ENCODE data around the gene NRTN. TPM values are rescaled to one million over a fixed set of nuclear protein-coding genes. Genes with fewer than 3 reads are reported as not detected.

Gene NRTN
- total RNA-seq, 1 experiment from 2014 or later: 8.7 TPM

GRCh38 chr19:5800361-5801270, 4.3 kb upstream of the NRTN start:
- no peak for DNase-seq

GRCh38 chr19:5801796-5802619, 2.9 kb upstream of the NRTN start:
- peak; percentile 91 for DNase-seq
- Histone ChIP-seq H3K36me3 (replicated peaks; ENCODE audit: control insufficient read depth, insufficient read depth, low read length) (no peaks in the 10 kb centered on the region), H3K4me3 (ENCODE audit: insufficient read depth, low read depth, low read length) (no peak overlapping the region), H3K27me3 (ENCODE audit: control insufficient read depth, insufficient read depth, low read length) (peaks cover 17% of the 10 kb centered on the region)

More at GRCh38 chr19:5800361-5801270, 4.3 kb upstream of the NRTN start:
- Histone ChIP-seq H3K36me3 (replicated peaks; ENCODE audit: control insufficient read depth, insufficient read depth, low read length) (no peaks in the 10 kb centered on the region), H3K4me3 (ENCODE audit: insufficient read depth, low read depth, low read length) (no peak overlapping the region), H3K27me3 (ENCODE audit: control insufficient read depth, insufficient read depth, low read length) (peaks cover 17% of the 10 kb centered on the region)

GRCh38 chr19:5803441-5803751, 1.5 kb upstream of the NRTN start:
- Histone ChIP-seq H3K36me3 (replicated peaks; ENCODE audit: control insufficient read depth, insufficient read depth, low read length) (no peaks in the 10 kb centered on the region), H3K4me3 (ENCODE audit: insufficient read depth, low read depth, low read length) (peak overlapping the region; percentile 25), H3K27me3 (ENCODE audit: control insufficient read depth, insufficient read depth, low read length) (peaks cover 17% of the 10 kb centered on the region)
- no peak for DNase-seq

- DNase-seq: peak; percentile 100
- peak overlapping the region; percentile 32 for H3K4me3 ChIP-seq (ENCODE audit: insufficient read depth, low read depth, low read length)
- H3K36me3 ChIP-seq (replicated peaks; ENCODE audit: control insufficient read depth, insufficient read depth, low read length): no peaks in the 10 kb centered on the region
- peaks cover 17% of the 10 kb centered on the region for H3K27me3 ChIP-seq (ENCODE audit: control insufficient read depth, insufficient read depth, low read length)
Measured at GRCh38 chr19:5803752-5804515, 933 bp upstream of the NRTN start.

GRCh38 chr19:5805462-5806132, 730 bp downstream of the NRTN start:
- Histone ChIP-seq H3K36me3 (replicated peaks; ENCODE audit: control insufficient read depth, insufficient read depth, low read length) (no peaks in the 10 kb centered on the region), H3K4me3 (ENCODE audit: insufficient read depth, low read depth, low read length) (peak overlapping the region; percentile 50), H3K27me3 (ENCODE audit: control insufficient read depth, insufficient read depth, low read length) (peaks cover 17% of the 10 kb centered on the region)
- DNase-seq: peak; percentile 98

- Histone ChIP-seq H3K27me3 (ENCODE audit: control insufficient read depth, insufficient read depth, low read length) (peaks cover 17% of the 10 kb centered on the region), H3K36me3 (replicated peaks; ENCODE audit: control insufficient read depth, insufficient read depth, low read length) (no peaks in the 10 kb centered on the region), H3K4me3 (ENCODE audit: insufficient read depth, low read depth, low read length) (no peak overlapping the region)
- no peak for DNase-seq
Measured at GRCh38 chr19:5806133-5806489, 1.2 kb downstream of the NRTN start.

- no peak for DNase-seq
- Histone ChIP-seq H3K27me3 (ENCODE audit: control insufficient read depth, insufficient read depth, low read length) (peaks cover 17% of the 10 kb centered on the region), H3K36me3 (replicated peaks; ENCODE audit: control insufficient read depth, insufficient read depth, low read length) (no peaks in the 10 kb centered on the region), H3K4me3 (ENCODE audit: insufficient read depth, low read depth, low read length) (no peak overlapping the region)
Measured at GRCh38 chr19:5806905-5807304, 2.0 kb downstream of the NRTN start.

GRCh38 chr19:5808120-5808816, 3.4 kb downstream of the NRTN start:
- no peak for DNase-seq
- H3K4me3 ChIP-seq (ENCODE audit: insufficient read depth, low read depth, low read length): no peak overlapping the region

GRCh38 chr19:5809053-5809452, 4.2 kb downstream of the NRTN start:
- Histone ChIP-seq H3K36me3 (replicated peaks; ENCODE audit: control insufficient read depth, insufficient read depth, low read length) (no peaks in the 10 kb centered on the region), H3K4me3 (ENCODE audit: insufficient read depth, low read depth, low read length) (no peak overlapping the region), H3K27me3 (ENCODE audit: control insufficient read depth, insufficient read depth, low read length) (peaks cover 10% of the 10 kb centered on the region)
- DNase-seq: no peak

More at GRCh38 chr19:5808120-5808816, 3.4 kb downstream of the NRTN start:
- peaks cover 14% of the 10 kb centered on the region for H3K27me3 ChIP-seq (ENCODE audit: control insufficient read depth, insufficient read depth, low read length)
- no peaks in the 10 kb centered on the region for H3K36me3 ChIP-seq (replicated peaks; ENCODE audit: control insufficient read depth, insufficient read depth, low read length)

GRCh38 chr19:5809469-5809868, 4.6 kb downstream of the NRTN start:
- no peak for DNase-seq
- H3K4me3 ChIP-seq (ENCODE audit: insufficient read depth, low read depth, low read length): no peak overlapping the region
- H3K36me3 ChIP-seq (replicated peaks; ENCODE audit: control insufficient read depth, insufficient read depth, low read length): no peaks in the 10 kb centered on the region
- H3K27me3 ChIP-seq (ENCODE audit: control insufficient read depth, insufficient read depth, low read length): peaks cover 6% of the 10 kb centered on the region

- Histone ChIP-seq H3K4me3 (ENCODE audit: insufficient read depth, low read depth, low read length) (no peak overlapping the region), H3K36me3 (replicated peaks; ENCODE audit: control insufficient read depth, insufficient read depth, low read length) (no peaks in the 10 kb centered on the region), H3K27me3 (ENCODE audit: control insufficient read depth, insufficient read depth, low read length) (no peaks in the 10 kb centered on the region)
- no peak for DNase-seq
Measured at GRCh38 chr19:5811117-5811516, 6.2 kb downstream of the NRTN start.

- no peak for DNase-seq
- Histone ChIP-seq H3K36me3 (replicated peaks; ENCODE audit: control insufficient read depth, insufficient read depth, low read length) (no peaks in the 10 kb centered on the region), H3K4me3 (ENCODE audit: insufficient read depth, low read depth, low read length) (no peak overlapping the region), H3K27me3 (ENCODE audit: control insufficient read depth, insufficient read depth, low read length) (no peaks in the 10 kb centered on the region)
Measured at GRCh38 chr19:5814123-5814851, 9.4 kb downstream of the NRTN start.

GRCh38 chr19:5814852-5815246, 10.0 kb downstream of the NRTN start:
- DNase-seq: no peak
- Histone ChIP-seq H3K36me3 (replicated peaks; ENCODE audit: control insufficient read depth, insufficient read depth, low read length) (no peaks in the 10 kb centered on the region), H3K27me3 (ENCODE audit: control insufficient read depth, insufficient read depth, low read length) (no peaks in the 10 kb centered on the region), H3K4me3 (ENCODE audit: insufficient read depth, low read depth, low read length) (no peak overlapping the region)
